PFSK-1 (cell line): Measurements from ENCODE around the gene MSLN.

Experiments
- POLR2AphosphoS5 ChIP-seq: IDR thresholded peaks from 2 replicates; pipeline ENCODE4 v1.6.1; 2012; ENCODE audit warnings: low read depth, mild to moderate bottlenecking, control low read depth, low read length, moderate library complexity
- SIN3A ChIP-seq: IDR thresholded peaks from 2 replicates; pipeline ENCODE4 v1.6.1; 2012; ENCODE audit warnings: mild to moderate bottlenecking, low read length, moderate library complexity, borderline replicate concordance; ENCODE audit not compliant: insufficient read depth
- TAF1 ChIP-seq: IDR thresholded peaks from 2 replicates; pipeline ENCODE4 v1.6.1; 2012; ENCODE audit warnings: low read length, control low read depth, borderline replicate concordance; ENCODE audit not compliant: insufficient read depth
- TF ChIP-seq, protein P1 (sequence below), 2 experiments: IDR thresholded peaks; 2 replicates each; pipeline versions ENCODE4 v1.6.1 to v1.8.0; 2011 to 2012; ENCODE audit warnings: low read depth in 2 of 2, low read length in 2 of 2, control low read depth in 1 of 2, inconsistent platforms in 1 of 2, mild to moderate bottlenecking in 1 of 2, moderate library complexity in 1 of 2; ENCODE audit not compliant: insufficient read depth in 1 of 2

GRCh38 chr16:800834-801511 lies 40.4 kb downstream of the MSLN start:
- TF ChIP-seq POLR2AphosphoS5, result no peak
- no peak for TF ChIP-seq SIN3A
- TF ChIP-seq TAF1, result no peak
- TF ChIP-seq, protein P1, sequence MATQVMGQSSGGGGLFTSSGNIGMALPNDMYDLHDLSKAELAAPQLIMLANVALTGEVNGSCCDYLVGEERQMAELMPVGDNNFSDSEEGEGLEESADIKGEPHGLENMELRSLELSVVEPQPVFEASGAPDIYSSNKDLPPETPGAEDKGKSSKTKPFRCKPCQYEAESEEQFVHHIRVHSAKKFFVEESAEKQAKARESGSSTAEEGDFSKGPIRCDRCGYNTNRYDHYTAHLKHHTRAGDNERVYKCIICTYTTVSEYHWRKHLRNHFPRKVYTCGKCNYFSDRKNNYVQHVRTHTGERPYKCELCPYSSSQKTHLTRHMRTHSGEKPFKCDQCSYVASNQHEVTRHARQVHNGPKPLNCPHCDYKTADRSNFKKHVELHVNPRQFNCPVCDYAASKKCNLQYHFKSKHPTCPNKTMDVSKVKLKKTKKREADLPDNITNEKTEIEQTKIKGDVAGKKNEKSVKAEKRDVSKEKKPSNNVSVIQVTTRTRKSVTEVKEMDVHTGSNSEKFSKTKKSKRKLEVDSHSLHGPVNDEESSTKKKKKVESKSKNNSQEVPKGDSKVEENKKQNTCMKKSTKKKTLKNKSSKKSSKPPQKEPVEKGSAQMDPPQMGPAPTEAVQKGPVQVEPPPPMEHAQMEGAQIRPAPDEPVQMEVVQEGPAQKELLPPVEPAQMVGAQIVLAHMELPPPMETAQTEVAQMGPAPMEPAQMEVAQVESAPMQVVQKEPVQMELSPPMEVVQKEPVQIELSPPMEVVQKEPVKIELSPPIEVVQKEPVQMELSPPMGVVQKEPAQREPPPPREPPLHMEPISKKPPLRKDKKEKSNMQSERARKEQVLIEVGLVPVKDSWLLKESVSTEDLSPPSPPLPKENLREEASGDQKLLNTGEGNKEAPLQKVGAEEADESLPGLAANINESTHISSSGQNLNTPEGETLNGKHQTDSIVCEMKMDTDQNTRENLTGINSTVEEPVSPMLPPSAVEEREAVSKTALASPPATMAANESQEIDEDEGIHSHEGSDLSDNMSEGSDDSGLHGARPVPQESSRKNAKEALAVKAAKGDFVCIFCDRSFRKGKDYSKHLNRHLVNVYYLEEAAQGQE (IDR thresholded peaks at IDR 0.05; ENCODE audit: insufficient read depth in 1 of 2, low read depth in 2 of 2, low read length in 2 of 2), result no peak
